Astrocyte (in vitro differentiated cells and primary cell): ENCODE results near the gene STIM1. TPM values are rescaled to one million over a fixed set of nuclear protein-coding genes. Genes with fewer than 3 reads are reported as not detected.

ENCODE experiments used
- DNase-seq: peaks from one replicate; pipeline ENCODE4 v3.0.0-alpha.2; 2010; ENCODE audit warnings: low read depth
- FAIRE-seq: peaks from 2 replicates; lab custom pipeline; 2011; peaks lifted over from hg19 to GRCh38; lab: Jason Lieb, UNC
- H2AFZ ChIP-seq: 2 replicates; pipeline ENCODE4 v1.6.0; 2012; ENCODE audit warnings: low read depth, low read length, inconsistent platforms
- H3K27ac ChIP-seq: 2 replicates; pipeline ENCODE4 v1.5.1; 2011; ENCODE audit warnings: low read depth, low read length, inconsistent platforms
- H3K27me3 ChIP-seq: 2 replicates; pipeline ENCODE4 v1.6.0; 2011; ENCODE audit warnings: low read length, inconsistent platforms; ENCODE audit not compliant: insufficient read depth
- H3K36me3 ChIP-seq: 2 replicates; pipeline ENCODE4 v1.5.1; 2011; ENCODE audit warnings: low read length, inconsistent platforms; ENCODE audit not compliant: insufficient read depth
- H3K4me1 ChIP-seq: 2 replicates; pipeline ENCODE4 v1.5.1; 2011; ENCODE audit warnings: low read length, inconsistent platforms; ENCODE audit not compliant: insufficient read depth
- H3K4me2 ChIP-seq: 2 replicates; pipeline ENCODE4 v1.6.0; 2012; ENCODE audit warnings: low read length, inconsistent platforms
- H3K4me3 ChIP-seq: 2 replicates; pipeline ENCODE4 v1.5.1; 2011; ENCODE audit warnings: low read depth, mild to moderate bottlenecking, low read length, inconsistent platforms; ENCODE audit not compliant: insufficient read depth
- H3K79me2 ChIP-seq: 2 replicates; pipeline ENCODE4 v1.6.0; 2012; ENCODE audit warnings: mild to moderate bottlenecking, low read length, inconsistent platforms; ENCODE audit not compliant: insufficient read depth
- H3K9ac ChIP-seq: 2 replicates; pipeline ENCODE4 v1.6.0; 2012; ENCODE audit warnings: mild to moderate bottlenecking, low read length, inconsistent platforms
- H3K9me3 ChIP-seq: 2 replicates; pipeline ENCODE4 v1.5.1; 2012; ENCODE audit warnings: low read depth, mild to moderate bottlenecking, low read length, inconsistent platforms; ENCODE audit not compliant: insufficient read depth
- H4K20me1 ChIP-seq: 2 replicates; pipeline ENCODE4 v1.6.0; 2012; ENCODE audit warnings: low read length, inconsistent platforms; ENCODE audit not compliant: insufficient read depth
- H3K27ac Mint-ChIP-seq: one replicate; pipeline ENCODE4 v1.8.0; 2021; ENCODE audit warnings: mild to moderate bottlenecking, mixed read lengths; ENCODE audit not compliant: unreplicated experiment
- H3K27me3 Mint-ChIP-seq: one replicate; pipeline ENCODE4 v1.8.0; 2021; ENCODE audit warnings: low read depth, mixed read lengths; ENCODE audit not compliant: unreplicated experiment
- H3K36me3 Mint-ChIP-seq: one replicate; pipeline ENCODE4 v1.8.0; 2021; ENCODE audit warnings: low read depth, mixed read lengths; ENCODE audit not compliant: unreplicated experiment
- H3K4me1 Mint-ChIP-seq: one replicate; pipeline ENCODE4 v1.8.0; 2021; ENCODE audit warnings: low read depth, mixed read lengths; ENCODE audit not compliant: unreplicated experiment
- H3K4me3 Mint-ChIP-seq: one replicate; pipeline ENCODE4 v1.8.0; 2021; ENCODE audit warnings: mild to moderate bottlenecking, moderate library complexity, mixed read lengths; ENCODE audit not compliant: unreplicated experiment
- H3K9me3 Mint-ChIP-seq: one replicate; pipeline ENCODE4 v1.8.0; 2021; ENCODE audit warnings: mild to moderate bottlenecking, mixed read lengths; ENCODE audit not compliant: unreplicated experiment
- EZH2 ChIP-seq: IDR thresholded peaks from 2 replicates; pipeline ENCODE4 v1.6.1; 2012; ENCODE audit warnings: mild to moderate bottlenecking, low read length, inconsistent platforms; ENCODE audit not compliant: insufficient read depth
- total RNA-seq: library from RNA; stranded (reverse); gene quantifications from 2 replicates; pipeline ENCODE4 v1.2.1, GENCODE V29; 2021
- TF ChIP-seq, protein P1 (sequence below): IDR thresholded peaks from 2 replicates; pipeline ENCODE4 v1.5.1; 2011; ENCODE audit warnings: low read depth, mild to moderate bottlenecking, inconsistent platforms, low read length, moderate library complexity; ENCODE audit not compliant: insufficient read depth

STIM1 gene
- total RNA-seq, 1 donor from 2014 or later = 42.9 TPM

DNA sequence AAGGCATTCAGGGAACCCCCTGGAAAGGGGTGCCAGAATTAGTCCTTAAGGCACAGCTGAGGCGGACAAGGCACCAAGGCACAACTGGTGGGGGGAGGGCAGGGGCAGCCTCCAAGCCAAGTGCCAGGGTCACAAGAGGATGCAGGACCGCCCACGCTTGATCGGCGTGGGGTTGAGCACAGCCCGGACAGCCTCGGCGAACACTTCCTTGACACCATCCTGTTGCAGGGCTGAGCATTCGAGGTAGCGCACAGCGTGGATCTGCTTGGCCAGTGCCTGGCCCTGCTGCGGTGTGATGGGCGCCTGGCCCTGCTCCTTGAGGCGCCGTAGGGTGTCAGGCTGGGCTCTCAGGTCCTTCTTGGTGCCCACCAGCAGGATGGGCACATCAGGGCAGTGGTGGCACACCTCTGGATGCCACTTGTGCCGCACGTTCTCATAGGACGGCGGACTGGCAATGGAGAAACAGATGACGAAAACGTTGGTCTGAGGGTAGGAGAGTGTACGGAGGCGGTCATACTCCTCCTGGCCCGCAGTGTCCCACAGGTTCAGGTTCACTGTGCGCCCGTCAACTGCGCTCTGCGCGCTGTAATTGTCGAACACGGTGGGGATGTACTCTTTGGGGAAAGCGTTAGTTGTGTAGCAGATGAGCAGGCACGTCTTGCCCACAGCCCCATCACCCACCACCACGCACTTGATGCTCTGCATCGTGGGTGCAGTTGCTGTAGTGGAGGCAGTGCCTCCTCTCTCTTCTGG, 27.9 kb upstream of the STIM1 start:
- FAIRE-seq = no peak
- H3K4me2 ChIP-seq = no peak overlapping the region
- H3K4me1 ChIP-seq = no peaks in the 10 kb centered on the region
- H3K9me3 ChIP-seq = no peaks in the 10 kb centered on the region
- H3K27me3 ChIP-seq = no peaks in the 10 kb centered on the region
- Mint-ChIP-seq H3K9me3 (no peaks in the 10 kb centered on the region), H3K4me1 (peaks cover 19% of the 10 kb centered on the region), H3K36me3 (peaks cover 28% of the 10 kb centered on the region), H3K27me3 (no peaks in the 10 kb centered on the region), H3K27ac (no peak overlapping the region), H3K4me3 (no peak overlapping the region)
- DNase-seq = no peak
- no peak overlapping the region for H3K27ac ChIP-seq
- H2AFZ ChIP-seq = no peak overlapping the region
- no peak for TF ChIP-seq EZH2
- TF ChIP-seq, protein P1, sequence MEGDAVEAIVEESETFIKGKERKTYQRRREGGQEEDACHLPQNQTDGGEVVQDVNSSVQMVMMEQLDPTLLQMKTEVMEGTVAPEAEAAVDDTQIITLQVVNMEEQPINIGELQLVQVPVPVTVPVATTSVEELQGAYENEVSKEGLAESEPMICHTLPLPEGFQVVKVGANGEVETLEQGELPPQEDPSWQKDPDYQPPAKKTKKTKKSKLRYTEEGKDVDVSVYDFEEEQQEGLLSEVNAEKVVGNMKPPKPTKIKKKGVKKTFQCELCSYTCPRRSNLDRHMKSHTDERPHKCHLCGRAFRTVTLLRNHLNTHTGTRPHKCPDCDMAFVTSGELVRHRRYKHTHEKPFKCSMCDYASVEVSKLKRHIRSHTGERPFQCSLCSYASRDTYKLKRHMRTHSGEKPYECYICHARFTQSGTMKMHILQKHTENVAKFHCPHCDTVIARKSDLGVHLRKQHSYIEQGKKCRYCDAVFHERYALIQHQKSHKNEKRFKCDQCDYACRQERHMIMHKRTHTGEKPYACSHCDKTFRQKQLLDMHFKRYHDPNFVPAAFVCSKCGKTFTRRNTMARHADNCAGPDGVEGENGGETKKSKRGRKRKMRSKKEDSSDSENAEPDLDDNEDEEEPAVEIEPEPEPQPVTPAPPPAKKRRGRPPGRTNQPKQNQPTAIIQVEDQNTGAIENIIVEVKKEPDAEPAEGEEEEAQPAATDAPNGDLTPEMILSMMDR = no peak
- H3K4me3 ChIP-seq = no peak overlapping the region
- peaks cover 73% of the 10 kb centered on the region for H4K20me1 ChIP-seq
- H3K79me2 ChIP-seq = peaks cover 37% of the 10 kb centered on the region
- H3K36me3 ChIP-seq = peaks cover 21% of the 10 kb centered on the region
- no peak overlapping the region for H3K9ac ChIP-seq

DNA sequence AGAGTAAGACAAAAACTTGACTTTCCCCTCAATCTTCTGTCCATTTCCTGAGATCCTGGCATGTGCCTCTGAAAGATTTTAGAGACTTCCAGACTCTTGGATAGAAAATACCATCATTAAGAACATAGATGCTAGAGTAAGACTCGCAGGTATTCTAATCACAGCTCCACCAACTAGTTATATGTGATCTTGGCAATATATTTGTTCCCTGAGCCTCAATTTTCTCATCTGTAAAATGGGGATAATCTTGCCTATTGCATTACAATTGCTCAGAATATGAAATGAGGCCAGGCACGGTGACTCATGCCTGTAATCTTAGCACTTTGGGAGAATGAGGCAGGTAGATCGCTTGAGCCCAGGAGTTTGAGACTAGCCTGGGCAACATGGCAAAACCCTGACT, 25.4 kb upstream of the STIM1 start:
- Mint-ChIP-seq H3K9me3 (no peaks in the 10 kb centered on the region), H3K4me1 (peaks cover 28% of the 10 kb centered on the region), H3K36me3 (peaks cover 24% of the 10 kb centered on the region), H3K4me3 (no peak overlapping the region), H3K27ac (no peak overlapping the region), H3K27me3 (no peaks in the 10 kb centered on the region)
- H3K9ac ChIP-seq = no peak overlapping the region
- no peak for DNase-seq
- H2AFZ ChIP-seq = no peak overlapping the region
- H3K4me2 ChIP-seq = no peak overlapping the region
- no peak overlapping the region for H3K4me3 ChIP-seq
- H3K36me3 ChIP-seq = peaks cover 22% of the 10 kb centered on the region
- H3K27me3 ChIP-seq = no peaks in the 10 kb centered on the region
- H3K4me1 ChIP-seq = peaks cover 5% of the 10 kb centered on the region
- H3K79me2 ChIP-seq = peaks cover 62% of the 10 kb centered on the region
- FAIRE-seq = no peak
- H4K20me1 ChIP-seq = peaks cover 95% of the 10 kb centered on the region
- no peak overlapping the region for H3K27ac ChIP-seq
- no peaks in the 10 kb centered on the region for H3K9me3 ChIP-seq
- TF ChIP-seq, protein P1 = no peak
- no peak for TF ChIP-seq EZH2

DNA sequence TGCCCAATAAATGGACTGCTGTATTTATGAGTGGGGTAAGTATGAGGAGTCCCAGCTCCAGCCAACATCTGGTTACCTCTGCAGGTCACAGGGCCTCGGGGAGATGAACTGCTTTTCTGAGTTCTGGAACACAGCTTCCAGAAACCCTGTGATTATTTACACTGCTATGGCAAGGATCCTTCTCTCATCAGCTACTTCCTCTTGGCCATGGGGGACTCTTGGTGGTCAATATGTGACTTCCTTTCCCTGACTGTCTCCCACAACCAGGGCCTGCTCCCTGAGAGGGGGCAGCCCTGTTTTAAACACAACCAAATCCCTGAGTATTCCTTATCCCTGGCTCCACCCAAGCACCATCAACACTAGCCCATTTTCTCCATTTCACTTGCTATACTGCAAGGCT, 24.7 kb upstream of the STIM1 start:
- peaks cover 23% of the 10 kb centered on the region for H3K36me3 ChIP-seq
- no peaks in the 10 kb centered on the region for H3K9me3 ChIP-seq
- H3K9me3 Mint-ChIP-seq = no peaks in the 10 kb centered on the region
- H2AFZ ChIP-seq = no peak overlapping the region
- peaks cover 25% of the 10 kb centered on the region for H3K36me3 Mint-ChIP-seq
- peaks cover 5% of the 10 kb centered on the region for H3K4me1 ChIP-seq
- H3K9ac ChIP-seq = no peak overlapping the region
- TF ChIP-seq EZH2 = no peak
- TF ChIP-seq, protein P1 = no peak
- FAIRE-seq (no peak), DNase-seq (no peak)
- no peak overlapping the region for H3K27ac Mint-ChIP-seq
- H3K4me2 ChIP-seq = no peak overlapping the region
- no peak overlapping the region for H3K4me3 Mint-ChIP-seq
- H3K27ac ChIP-seq = no peak overlapping the region
- H4K20me1 ChIP-seq = peaks cover 95% of the 10 kb centered on the region
- H3K4me1 Mint-ChIP-seq = peaks cover 34% of the 10 kb centered on the region
- no peaks in the 10 kb centered on the region for H3K27me3 Mint-ChIP-seq
- H3K79me2 ChIP-seq = peaks cover 68% of the 10 kb centered on the region
- no peak overlapping the region for H3K4me3 ChIP-seq
- H3K27me3 ChIP-seq = no peaks in the 10 kb centered on the region
